Uterus (tissue), 4 donors: ENCODE measurements around the gene SPRR2E. TPM values are rescaled to one million over a fixed set of nuclear protein-coding genes. Genes with fewer than 3 reads are reported as not detected.
"Not testable (repeated sequence)": the region's sequence is repeated elsewhere in the genome, so short reads cannot be mapped to it uniquely, and the experiment has no call there.

Experiments
- DNase-seq, 2 donors: peaks; one replicate each; pipeline ENCODE4 v3.0.0-alpha.2; 2019 to 2020
- H3K27ac ChIP-seq, 2 donors: fragments of 200-600 bp; sonication (generic); 1 replicate in 1 of 2; 2 replicates in 1 of 2; pipeline ENCODE4 v1.5.1; 2016 to 2018
- H3K27me3 ChIP-seq, 2 donors: fragments of 200-600 bp; sonication (generic); one replicate each; pipeline ENCODE4 v1.5.1; 2018 to 2019; ENCODE audit warnings: control low read depth in 1 of 2
- H3K36me3 ChIP-seq, 2 donors: fragments of 200-600 bp; sonication (generic); one replicate each; pipeline ENCODE4 v1.5.1; 2019; ENCODE audit warnings: control low read depth in 1 of 2
- H3K4me1 ChIP-seq, 2 donors: fragments of 200-600 bp; sonication (generic); one replicate each; pipeline ENCODE4 v1.5.1; 2018 to 2019; ENCODE audit warnings: control low read depth in 1 of 2
- H3K4me3 ChIP-seq, 2 donors: fragments of 200-600 bp; sonication (generic); 1 replicate in 1 of 2; 2 replicates in 1 of 2; pipeline ENCODE4 v1.5.1; 2018 to 2019; ENCODE audit warnings: mild to moderate bottlenecking in 1 of 2
- H3K9me3 ChIP-seq, 2 donors: fragments of 200-600 bp; sonication (generic); one replicate each; pipeline ENCODE4 v1.5.1; 2019; ENCODE audit warnings: control low read depth in 1 of 2
- CTCF ChIP-seq, 4 experiments: fragments of 200-600 bp in 2 of 4; fragments of 450-650 bp in 2 of 4; sonication (generic) in 2 of 4; IDR thresholded peaks; one replicate each; pipeline ENCODE4 v1.5.1; 2016 to 2019; ENCODE audit warnings: antibody characterized with exemption in 4 of 4, mild to moderate bottlenecking in 2 of 4, moderate library complexity in 1 of 4
- POLR2A ChIP-seq, 2 donors: fragments of 450-650 bp; IDR thresholded peaks; one replicate each; pipeline ENCODE4 v1.6.1; 2016; ENCODE audit warnings: antibody characterized with exemption in 2 of 2, mild to moderate bottlenecking in 1 of 2, moderate library complexity in 1 of 2
- intact Hi-C: fragments of 100-400 bp; cut with DNase I; formaldehyde crosslinking; loops from one replicate; pipeline ENCODE4 v1.15.1; 2023; ENCODE audit warnings: low total_unique reads
- total RNA-seq, 4 donors: library from RNA; depleted of rRNA in 3 of 4; stranded (reverse); fragments of >200 nt in 3 of 4; gene quantifications; one replicate each; pipeline versions ENCODE4 v1.1.0 to v1.2.4, GENCODE V29; 2014 to 2023
- donor health status: DM: yes; HTN: yes; CAD: no.

SPRR2E gene
- total RNA-seq = not detected

GRCh38 chr1:153094426-153094825 is at the start of gene SPRR2E:
Gene SPRR2E, minus strand, starts transcription at chr1:153094526. Its CDS starts 775 bp downstream, at chr1:153093751.
- TF ChIP-seq CTCF (IDR thresholded peaks at IDR 0.05) = no peak
- no peak for TF ChIP-seq POLR2A (IDR thresholded peaks at IDR 0.05)
- Histone ChIP-seq H3K4me3 (no peak within 1 kb of the TSS), H3K27me3 (no peaks in the 10 kb centered on the region), H3K9me3 (no peaks in the 10 kb centered on the region), H3K27ac (no peak within 1 kb of the TSS), H3K36me3 (no peaks in the 10 kb centered on the region), H3K4me1 (no peaks in the 10 kb centered on the region)
- intact Hi-C loops = no loop called here
- no peak for DNase-seq

GRCh38 chr1:153141377-153141776 is 47.1 kb upstream of the SPRR2E start:
- intact Hi-C loops = no loop called here
- TF ChIP-seq POLR2A (IDR thresholded peaks at IDR 0.05) = no peak
- TF ChIP-seq CTCF (IDR thresholded peaks at IDR 0.05) = no peak
- no peak overlapping the region for H3K27ac ChIP-seq
- no peaks in the 10 kb centered on the region for H3K27me3 ChIP-seq
- no peak for DNase-seq
- H3K36me3 ChIP-seq = no peaks in the 10 kb centered on the region
- H3K4me3 ChIP-seq = no peak overlapping the region
- no peaks in the 10 kb centered on the region for H3K4me1 ChIP-seq
- no peaks in the 10 kb centered on the region for H3K9me3 ChIP-seq

GRCh38 chr1:153140484-153140883 is 46.2 kb upstream of the SPRR2E start:
- Histone ChIP-seq H3K36me3 (no peaks in the 10 kb centered on the region), H3K27ac (no peak overlapping the region)

GRCh38 chr1:153133743-153134142 is 39.4 kb upstream of the SPRR2E start:
- Histone ChIP-seq H3K9me3 (no peaks in the 10 kb centered on the region), H3K27me3 (no peaks in the 10 kb centered on the region), H3K4me1 (no peaks in the 10 kb centered on the region), H3K27ac (no peak overlapping the region), H3K4me3 (no peak overlapping the region), H3K36me3 (no peaks in the 10 kb centered on the region)
- DNase-seq = no peak
- intact Hi-C loops = no loop called here
- TF ChIP-seq CTCF (IDR thresholded peaks at IDR 0.05) = no peak
- TF ChIP-seq POLR2A (IDR thresholded peaks at IDR 0.05) = no peak

More at GRCh38 chr1:153140484-153140883, 46.2 kb upstream of the SPRR2E start:
- H3K4me3 ChIP-seq = no peak overlapping the region
- no peaks in the 10 kb centered on the region for H3K27me3 ChIP-seq
- DNase-seq = no peak
- H3K4me1 ChIP-seq = no peaks in the 10 kb centered on the region
- intact Hi-C loops = no loop called here
- H3K9me3 ChIP-seq = no peaks in the 10 kb centered on the region
- no peak for TF ChIP-seq CTCF (IDR thresholded peaks at IDR 0.05)
- TF ChIP-seq POLR2A (IDR thresholded peaks at IDR 0.05) = no peak

GRCh38 chr1:153133267-153133666 is 38.9 kb upstream of the SPRR2E start:
- TF ChIP-seq POLR2A (IDR thresholded peaks at IDR 0.05) = no peak
- TF ChIP-seq CTCF (IDR thresholded peaks at IDR 0.05) = no peak
- DNase-seq = no peak
- H3K9me3 ChIP-seq = no peaks in the 10 kb centered on the region
- no peaks in the 10 kb centered on the region for H3K4me1 ChIP-seq
- no peak overlapping the region for H3K27ac ChIP-seq
- H3K27me3 ChIP-seq = no peaks in the 10 kb centered on the region
- no peaks in the 10 kb centered on the region for H3K36me3 ChIP-seq
- intact Hi-C loops = no loop called here
- no peak overlapping the region for H3K4me3 ChIP-seq

GRCh38 chr1:153128688-153129087 is 34.4 kb upstream of the SPRR2E start:
- intact Hi-C loops, H3K27me3 ChIP-seq, H3K4me1 ChIP-seq, DNase-seq, H3K36me3 ChIP-seq, H3K9me3 ChIP-seq, H3K4me3 ChIP-seq, H3K27ac ChIP-seq: not testable (repeated sequence)
